Measurements from ENCODE around the gene ULK3. TPM values are rescaled to one million over a fixed set of nuclear protein-coding genes. Genes with fewer than 3 reads are reported as not detected.
A peak's percentile ranks its signal among the peaks of the same experiment; 100 is the strongest.

ULK3 gene
- total RNA-seq, 6 experiments from 2014 or later: 19.7 to 25.1 (median 22.1) TPM

GRCh38 chr15:74822233-74822632, 20.7 kb downstream of the ULK3 start:
- H3K36me3 ChIP-seq: no peaks in the 10 kb centered on the region
- no peak overlapping the region for H3K4me3 ChIP-seq
- 82% methylated on average over 4 of the region's 4 CpGs for WGBS (ENCODE audit: insufficient coverage, low coverage, low lambda C conversion rate, missing lambda C conversion rate)
- H3K9me3 ChIP-seq: no peaks in the 10 kb centered on the region
- peaks cover 0 to 7% of the 10 kb centered on the region in 2 donors for H3K27me3 ChIP-seq
- H3K4me1 ChIP-seq: no peaks in the 10 kb centered on the region
- ATAC-seq: no peak
- intact Hi-C loops (cut with DNase I): no loop called here
- H3K27ac ChIP-seq: no peak overlapping the region
- DNase-seq: no peak
- no peak for TF ChIP-seq CTCF (IDR thresholded peaks at IDR 0.05)
- no peak for TF ChIP-seq POLR2A (IDR thresholded peaks at IDR 0.05)

GRCh38 chr15:74821790-74822158, 21.2 kb downstream of the ULK3 start:
- TF ChIP-seq POLR2A (IDR thresholded peaks at IDR 0.05) (no peak), CTCF (IDR thresholded peaks at IDR 0.05) (no peak)
- intact Hi-C loops (cut with DNase I): no loop called here
- Histone ChIP-seq H3K27ac (no peak overlapping the region), H3K4me1 (no peaks in the 10 kb centered on the region), H3K36me3 (no peaks in the 10 kb centered on the region), H3K9me3 (no peaks in the 10 kb centered on the region), H3K27me3 (peaks cover 0 to 3% of the 10 kb centered on the region in 2 donors), H3K4me3 (no peak overlapping the region)
- WGBS (ENCODE audit: insufficient coverage, low coverage, low lambda C conversion rate, missing lambda C conversion rate): 73% methylated on average over 7 of the region's 7 CpGs
- ATAC-seq: no peak
- DNase-seq: no peak

- H3K36me3 ChIP-seq: no peaks in the 10 kb centered on the region
- no peak for TF ChIP-seq CTCF (IDR thresholded peaks at IDR 0.05)
- TF ChIP-seq POLR2A (IDR thresholded peaks at IDR 0.05): no peak
- WGBS (ENCODE audit: insufficient coverage, low coverage, low lambda C conversion rate, missing lambda C conversion rate): 70% methylated on average over 2 of the region's 11 CpGs
- H3K27me3 ChIP-seq: no peaks in the 10 kb centered on the region
- intact Hi-C loops (cut with DNase I): no loop called here
- H3K27ac ChIP-seq: no peak overlapping the region
- peak in 1 of 3 donors; percentile 12 for DNase-seq
- H3K4me1 ChIP-seq: no peaks in the 10 kb centered on the region
- no peak for ATAC-seq
- no peaks in the 10 kb centered on the region for H3K9me3 ChIP-seq
- no peak overlapping the region for H3K4me3 ChIP-seq
Measured at GRCh38 chr15:74821091-74821789, 21.7 kb downstream of the ULK3 start.

- no peak for DNase-seq
- Histone ChIP-seq H3K4me3 (no peak overlapping the region), H3K27me3 (no peaks in the 10 kb centered on the region), H3K36me3 (no peaks in the 10 kb centered on the region), H3K27ac (no peak overlapping the region), H3K9me3 (no peaks in the 10 kb centered on the region), H3K4me1 (peaks cover 0 to 4% (median 0%) of the 10 kb centered on the region in 4 donors)
- no peak for ATAC-seq
- TF ChIP-seq POLR2A (IDR thresholded peaks at IDR 0.05): no peak
- TF ChIP-seq CTCF (IDR thresholded peaks at IDR 0.05): no peak
- intact Hi-C loops (cut with DNase I): no loop called here
- 55% methylated on average over 1 of the region's 5 CpGs for WGBS (ENCODE audit: insufficient coverage, low coverage, low lambda C conversion rate, missing lambda C conversion rate)
Measured at GRCh38 chr15:74820056-74820455, 22.9 kb downstream of the ULK3 start.
